GM23338 (cell line): ENCODE results near the gene NFATC3.

Experiments used
- CREB1 ChIP-seq: fragments of 250-450 bp; sonication (Bioruptor Pico); IDR thresholded peaks from 2 replicates; pipeline ENCODE4 v1.5.0; 2020; ENCODE audit warnings: low read depth, mild to moderate bottlenecking, moderate library complexity
- CTCF ChIP-seq, 2 experiments: fragments of 200-600 bp in 1 of 2; sonication (generic) in 1 of 2; conservative IDR thresholded peaks; 2 replicates each; pipeline versions ENCODE4 v1.5.1 to v1.6.1; 2016 to 2017; ENCODE audit warnings: antibody characterized with exemption in 2 of 2, low read depth in 2 of 2, mild to moderate bottlenecking in 2 of 2, moderate library complexity in 1 of 2
- EZH2 ChIP-seq: fragments of 200-600 bp; sonication (generic); IDR thresholded peaks from one replicate; pipeline ENCODE4 v1.8.0; 2017; ENCODE audit warnings: antibody characterized with exemption, mild to moderate bottlenecking, low read depth; ENCODE audit not compliant: unreplicated experiment
- JUNB ChIP-seq: IDR thresholded peaks from one replicate; pipeline ENCODE4 v1.6.1; 2016; ENCODE audit warnings: antibody characterized with exemption; ENCODE audit not compliant: unreplicated experiment
- NANOG ChIP-seq: IDR thresholded peaks from 2 replicates; pipeline ENCODE4 v1.6.1; 2016; ENCODE audit warnings: antibody characterized with exemption, borderline replicate concordance
- POLR2AphosphoS5 ChIP-seq: IDR thresholded peaks from 2 replicates; pipeline ENCODE4 v1.6.1; 2016; ENCODE audit warnings: antibody characterized with exemption, low read depth
- REST ChIP-seq: IDR thresholded peaks from one replicate; pipeline ENCODE4 v1.6.1; 2018; ENCODE audit warnings: antibody characterized with exemption; ENCODE audit not compliant: unreplicated experiment
- STAT1 ChIP-seq: IDR thresholded peaks from one replicate; pipeline ENCODE4 v1.6.1; 2016; ENCODE audit warnings: antibody characterized with exemption; ENCODE audit not compliant: unreplicated experiment
- ZNF331 ChIP-seq: fragments of 250-450 bp; sonication (Bioruptor Pico); IDR thresholded peaks from 2 replicates; pipeline ENCODE4 v1.5.0; 2020; ENCODE audit warnings: low read depth, mild to moderate bottlenecking, moderate library complexity
- TF ChIP-seq, protein P1 (sequence below): IDR thresholded peaks from 2 replicates; pipeline ENCODE4 v1.6.1; 2016; ENCODE audit warnings: antibody characterized with exemption

DNA sequence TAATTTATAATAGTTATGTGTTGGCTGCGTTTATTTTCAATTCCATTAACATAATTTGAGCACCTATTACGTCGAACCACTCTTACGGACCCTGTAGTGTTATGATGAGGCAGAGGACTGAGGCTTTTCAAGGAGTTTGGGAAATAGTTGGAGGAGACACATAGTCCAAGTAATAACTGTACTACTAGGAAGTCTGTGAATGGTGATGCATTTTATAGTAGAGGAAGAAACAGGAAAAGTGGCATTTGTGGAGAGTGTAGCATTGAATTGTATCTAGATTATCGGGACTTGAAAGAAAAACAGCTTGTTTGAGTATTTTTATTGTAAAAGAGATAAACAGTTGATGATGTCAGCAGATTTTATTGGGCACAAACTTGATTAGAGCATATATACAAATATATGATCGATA lies 1.7 kb downstream of the NFATC3 start:
- TF ChIP-seq CTCF (conservative IDR thresholded peaks at IDR 0.05; ENCODE audit: low read depth in 2 of 2): no peak
- TF ChIP-seq REST: no peak
- no peak for TF ChIP-seq EZH2
- TF ChIP-seq CREB1 (CRISPR knock-in tag): no peak
- no peak for TF ChIP-seq POLR2AphosphoS5
- no peak for TF ChIP-seq ZNF331 (CRISPR knock-in tag)
- TF ChIP-seq JUNB: no peak
- TF ChIP-seq, protein P1, sequence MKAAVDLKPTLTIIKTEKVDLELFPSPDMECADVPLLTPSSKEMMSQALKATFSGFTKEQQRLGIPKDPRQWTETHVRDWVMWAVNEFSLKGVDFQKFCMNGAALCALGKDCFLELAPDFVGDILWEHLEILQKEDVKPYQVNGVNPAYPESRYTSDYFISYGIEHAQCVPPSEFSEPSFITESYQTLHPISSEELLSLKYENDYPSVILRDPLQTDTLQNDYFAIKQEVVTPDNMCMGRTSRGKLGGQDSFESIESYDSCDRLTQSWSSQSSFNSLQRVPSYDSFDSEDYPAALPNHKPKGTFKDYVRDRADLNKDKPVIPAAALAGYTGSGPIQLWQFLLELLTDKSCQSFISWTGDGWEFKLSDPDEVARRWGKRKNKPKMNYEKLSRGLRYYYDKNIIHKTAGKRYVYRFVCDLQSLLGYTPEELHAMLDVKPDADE: no peak
- no peak for TF ChIP-seq NANOG
- TF ChIP-seq STAT1: no peak
